ENCODE data around the gene SLC34A3.

Gene SLC34A3

GRCh38 chr9:137217276-137218211 lies 13.2 kb upstream of the SLC34A3 start:
- FAIRE-seq: no peak
- no peak for DNase-seq (ENCODE audit: low spot score)

- DNase-seq (ENCODE audit: low spot score): no peak
- FAIRE-seq: no peak
These were observed 12.4 kb upstream of the SLC34A3 start for GRCh38 chr9:137218212-137218753.

- FAIRE-seq: no peak
- DNase-seq (ENCODE audit: low spot score): no peak
These were observed 11.9 kb upstream of the SLC34A3 start for GRCh38 chr9:137218754-137219271.

GRCh38 chr9:137219757-137220316 lies 10.9 kb upstream of the SLC34A3 start:
- DNase-seq (ENCODE audit: low spot score) (no peak), FAIRE-seq (no peak)

- DNase-seq (ENCODE audit: low spot score) (no peak), FAIRE-seq (no peak)
These were observed 10.2 kb upstream of the SLC34A3 start for GRCh38 chr9:137220317-137221094.

GRCh38 chr9:137221095-137221505 lies 9.6 kb upstream of the SLC34A3 start:
- FAIRE-seq: no peak
- DNase-seq (ENCODE audit: low spot score): no peak

GRCh38 chr9:137221506-137222111 lies 9.1 kb upstream of the SLC34A3 start:
- no peak for FAIRE-seq
- no peak for DNase-seq (ENCODE audit: low spot score)

- FAIRE-seq (no peak), DNase-seq (ENCODE audit: low spot score) (no peak)
These were observed 8.3 kb upstream of the SLC34A3 start, which contains the start of gene RNF208 for GRCh38 chr9:137222190-137223077. TSS of gene RNF208 (minus strand) at chr9:137222240. CDS start at chr9:137221212, 1,028 bp downstream.

GRCh38 chr9:137223078-137223970 lies 7.4 kb upstream of the SLC34A3 start:
- peak; percentile 91 for FAIRE-seq
- peak; percentile 93 for DNase-seq (ENCODE audit: low spot score)

GRCh38 chr9:137224830-137225694 lies 5.6 kb upstream of the SLC34A3 start, which contains the start of gene CYSRT1:
TSS of gene CYSRT1 (plus strand) at chr9:137225174. CDS start at chr9:137225622, 448 bp downstream.
- DNase-seq (ENCODE audit: low spot score): no peak
- FAIRE-seq: no peak

GRCh38 chr9:137225699-137226331 lies 4.9 kb upstream of the SLC34A3 start:
- no peak for FAIRE-seq
- DNase-seq (ENCODE audit: low spot score): no peak

- DNase-seq (ENCODE audit: low spot score) (peak; percentile 35), FAIRE-seq (no peak)
These were observed 4.2 kb upstream of the SLC34A3 start for GRCh38 chr9:137226338-137227053.

GRCh38 chr9:137227054-137227852 lies 3.4 kb upstream of the SLC34A3 start, which contains the start of gene RNF224:
TSS of gene RNF224 (plus strand) at chr9:137227502. CDS start at chr9:137228336, 834 bp downstream.
- peak; percentile 52 for FAIRE-seq
- peak; percentile 68 for DNase-seq (ENCODE audit: low spot score)

- no peak for DNase-seq (ENCODE audit: low spot score)
- no peak for FAIRE-seq
These were observed 2.7 kb upstream of the SLC34A3 start for GRCh38 chr9:137227853-137228505.

GRCh38 chr9:137228506-137228967 lies 2.2 kb upstream of the SLC34A3 start:
- DNase-seq (ENCODE audit: low spot score): no peak

More at GRCh38 chr9:137228506-137228967, 2.2 kb upstream of the SLC34A3 start:
- no peak for FAIRE-seq

Measured in urothelium cell line (cell line).